GM19328 (cell line): ENCODE data around the gene GUCY1A1.

Experiments used
- ATAC-seq: cut with Tn5 transposase; IDR thresholded peaks from one replicate; pipeline ENCODE4 v1.9.1; 2021; ENCODE audit warnings: mild to moderate bottlenecking, moderate library complexity; ENCODE audit not compliant: unreplicated experiment

GUCY1A1 gene

GRCh38 chr4:155658681-155659064 is 8.0 kb upstream of the GUCY1A1 start:
- ATAC-seq, result no peak

GRCh38 chr4:155659176-155659575 is 7.5 kb upstream of the GUCY1A1 start:
- no peak for ATAC-seq

GRCh38 chr4:155660436-155660835 is 6.2 kb upstream of the GUCY1A1 start:
- no peak for ATAC-seq

- no peak for ATAC-seq
These were observed 1.6 kb upstream of the GUCY1A1 start for GRCh38 chr4:155665054-155665453.

- peak; percentile 41 for ATAC-seq
These were observed 547 bp downstream of the GUCY1A1 start for GRCh38 chr4:155667222-155667567.

GRCh38 chr4:155667568-155668511 is 1.2 kb downstream of the GUCY1A1 start:
- ATAC-seq, result peak; percentile 38

- ATAC-seq, result no peak
These were observed 2.1 kb downstream of the GUCY1A1 start for GRCh38 chr4:155668707-155669220.

GRCh38 chr4:155672342-155672741 is 5.7 kb downstream of the GUCY1A1 start:
- no peak for ATAC-seq

- ATAC-seq, result no peak
These were observed 6.9 kb downstream of the GUCY1A1 start for GRCh38 chr4:155673453-155673979.

- no peak for ATAC-seq
These were observed 8.0 kb downstream of the GUCY1A1 start for GRCh38 chr4:155674669-155675071.

- peak; percentile 68 for ATAC-seq
These were observed 9.2 kb downstream of the GUCY1A1 start for GRCh38 chr4:155675709-155676429.

GRCh38 chr4:155676430-155676825 is 9.8 kb downstream of the GUCY1A1 start:
- no peak for ATAC-seq

- no peak for ATAC-seq
These were observed 11.4 kb downstream of the GUCY1A1 start for GRCh38 chr4:155678011-155678410.

- no peak for ATAC-seq
These were observed 12.7 kb downstream of the GUCY1A1 start for GRCh38 chr4:155679343-155679742.

- no peak for ATAC-seq
These were observed 15.2 kb downstream of the GUCY1A1 start for GRCh38 chr4:155681886-155682285.

GRCh38 chr4:155684423-155684822 is 17.8 kb downstream of the GUCY1A1 start:
- ATAC-seq, result no peak

GRCh38 chr4:155684892-155685541 is 18.4 kb downstream of the GUCY1A1 start:
- no peak for ATAC-seq

- no peak for ATAC-seq
These were observed 20.8 kb downstream of the GUCY1A1 start for GRCh38 chr4:155687380-155687982.

GRCh38 chr4:155688211-155688610 is 21.6 kb downstream of the GUCY1A1 start:
- no peak for ATAC-seq

- no peak for ATAC-seq
These were observed 22.2 kb downstream of the GUCY1A1 start for GRCh38 chr4:155688860-155689259.
